Heart left ventricle (tissue), 13 donors: ENCODE data around the gene TH.

Experiments
- CTCF ChIP-seq, 12 donors: fragments of 200-600 bp; sonication (generic) in 4 of 12; IDR thresholded peaks; one replicate each; pipeline versions ENCODE4 v1.5.0 to v1.8.0; 2018 to 2022; ENCODE audit warnings: antibody characterized with exemption in 12 of 12, mild to moderate bottlenecking in 5 of 12
- POLR2A ChIP-seq, 2 donors: fragments of 450-650 bp; IDR thresholded peaks; one replicate each; pipeline ENCODE4 v1.6.1; 2017; ENCODE audit warnings: antibody characterized with exemption in 2 of 2, mild to moderate bottlenecking in 2 of 2, moderate library complexity in 2 of 2
- donor health status: ischemic (EF 13 %, LVEDD 7.1; RV severe dilation, severe dysfunction).
- donor health status: DM: no; HTN: yes; CAD: no.
- donor health status: DM: no; HTN: no; CAD: no.
- donor health status: ischemic (EF 25% LVEDD 6.9; RV normal size, moderate dysfunction).
- donor health status: ischemic (EF 25% LVEDD 5.7; RV mildly dilated, moderate dysfunction).
- donor health status: ischemic (EF 35%, LVEDD 5.7; RV mildly dilated, moderate dysfunction).
- donor health status: nonischemic (EF 11% LVEDD 7.7; RV severe dilation, severe dysfunction).
- donor health status: DM: yes; HTN: yes; CAD: no.
- donor health status: PGD.
- donor health status: ischemic (EF 29% LVEDD 5.4; RV normal size, mild dysfunction).
- donor health status: nonischemic (EF 23%, LVEDD 6.1; RV moderate dilation, normal function).

- TF ChIP-seq CTCF (IDR thresholded peaks at IDR 0.05) = no peak
- no peak for TF ChIP-seq POLR2A (IDR thresholded peaks at IDR 0.05)
Measured at GRCh38 chr11:2213384-2213842, 41.8 kb upstream of the TH start.
